ENCODE data around the gene SMIM35.

The SMIM35 gene

GRCh38 chr11:118086913-118087768 lies at the start of gene SMIM35:
Gene SMIM35, minus strand, starts transcription at chr11:118086963. Its CDS starts 206 bp downstream, at chr11:118086757.
- DNase-seq (ENCODE audit: low read depth) = no peak

- no peak for DNase-seq (ENCODE audit: low read depth)
Observed at GRCh38 chr11:118136341-118136740, 49.6 kb upstream of the SMIM35 start.

- DNase-seq (ENCODE audit: low read depth) = no peak
Observed at GRCh38 chr11:118135796-118136165, 49.0 kb upstream of the SMIM35 start.

- DNase-seq (ENCODE audit: low read depth) = no peak
Observed at GRCh38 chr11:118135051-118135795, 48.5 kb upstream of the SMIM35 start.

GRCh38 chr11:118133816-118134215 lies 47.1 kb upstream of the SMIM35 start:
- no peak for DNase-seq (ENCODE audit: low read depth)

GRCh38 chr11:118132385-118133151 lies 45.8 kb upstream of the SMIM35 start:
- DNase-seq (ENCODE audit: low read depth) = no peak

GRCh38 chr11:118129471-118130172 lies 42.9 kb upstream of the SMIM35 start:
- no peak for DNase-seq (ENCODE audit: low read depth)

- no peak for DNase-seq (ENCODE audit: low read depth)
Observed at GRCh38 chr11:118128721-118129470, 42.1 kb upstream of the SMIM35 start.

GRCh38 chr11:118128310-118128709 lies 41.5 kb upstream of the SMIM35 start:
- no peak for DNase-seq (ENCODE audit: low read depth)

GRCh38 chr11:118126082-118126838 lies 39.5 kb upstream of the SMIM35 start:
- no peak for DNase-seq (ENCODE audit: low read depth)

- DNase-seq (ENCODE audit: low read depth) = no peak
Observed at GRCh38 chr11:118124929-118125535, 38.3 kb upstream of the SMIM35 start.

GRCh38 chr11:118120793-118121192 lies 34.0 kb upstream of the SMIM35 start:
- DNase-seq (ENCODE audit: low read depth) = no peak

- DNase-seq (ENCODE audit: low read depth) = no peak
Observed at GRCh38 chr11:118117790-118118601, 31.2 kb upstream of the SMIM35 start.

- no peak for DNase-seq (ENCODE audit: low read depth)
Observed at GRCh38 chr11:118115048-118115447, 28.3 kb upstream of the SMIM35 start.

- DNase-seq (ENCODE audit: low read depth) = no peak
Observed at GRCh38 chr11:118114266-118114665, 27.5 kb upstream of the SMIM35 start.

- no peak for DNase-seq (ENCODE audit: low read depth)
Observed at GRCh38 chr11:118112711-118113430, 26.1 kb upstream of the SMIM35 start.

- DNase-seq (ENCODE audit: low read depth) = no peak
Observed at GRCh38 chr11:118111744-118112035, 24.9 kb upstream of the SMIM35 start.

- DNase-seq (ENCODE audit: low read depth) = no peak
Observed at GRCh38 chr11:118111019-118111743, 24.4 kb upstream of the SMIM35 start.
